ENCODE results near the gene PTPRN2. TPM values are rescaled to one million over a fixed set of nuclear protein-coding genes. Genes with fewer than 3 reads are reported as not detected.

PTPRN2 gene
- total and polyA plus RNA-seq, 9 of the 15 experiments (the other 6 are each of a cell fraction or from before 2014, with no cell fraction given): not detected

GRCh38 chr7:158240801-158241200 lies 346.8 kb downstream of the PTPRN2 start:
- Histone ChIP-seq H3K4me3 (no peak overlapping the region), H4K20me1 (replicated peaks; ENCODE audit: control insufficient read depth, insufficient read depth, low read length) (0 out of 2 replicates have a peak, but pooled peaks cover 4% of the 10 kb centered on the region), H2AFZ (ENCODE audit: low read depth, low read length) (no peak overlapping the region), H3K36me3 (ENCODE audit: control insufficient read depth, insufficient read depth, low read length) (no peaks in the 10 kb centered on the region), H3K9me3 (replicated peaks; ENCODE audit: control insufficient read depth, insufficient read depth, low read depth, low read length) (no peaks in the 10 kb centered on the region), H3K4me1 (replicated peaks in 1 of 2; ENCODE audit: control insufficient read depth in 2 of 2, insufficient read depth in 2 of 2, low read length in 2 of 2) (peaks cover 0 to 18% of the 10 kb centered on the region in 2 experiments; a peak in 1 of 5 replicates), H3K9me1 (ENCODE audit: control insufficient read depth, insufficient read depth, low read length) (no peaks in the 10 kb centered on the region), H3K27me3 (ENCODE audit: control insufficient read depth in 2 of 2, insufficient read depth in 2 of 2, low read length in 2 of 2) (peaks cover 18 to 33% of the 10 kb centered on the region in 2 experiments; a peak in 3 of 5 replicates), H3K4me2 (ENCODE audit: insufficient read depth, low read length) (no peak overlapping the region), H3K27ac (ENCODE audit: extremely low read depth, low read depth, low read length) (no peak overlapping the region), H3K9ac (ENCODE audit: insufficient read depth in 1 of 2, low read depth in 2 of 2, low read length in 2 of 2) (no peak overlapping the region), H3K79me2 (ENCODE audit: control insufficient read depth, insufficient read depth, low read length) (no peaks in the 10 kb centered on the region)
- in situ Hi-C loops (cut with MboI) (no loop called here), intact Hi-C loops (cut with micrococcal nuclease) (no loop called here)
- CTCF ChIA-PET (ENCODE audit: low intra/inter-chr PET ratio): no interaction called here
- no TSS peak for BruUV-seq (replicated peaks)
- WGBS (ENCODE audit: insufficient coverage, low coverage, missing lambda C conversion rate): 0% methylated on average over 3 of the region's 3 CpGs
- ATAC-seq (no peak), DNase-seq (ENCODE audit: extremely low read depth in 1 of 4, low spot score in 3 of 4) (peak in 3 of 4 experiments; percentile 4 to 8 (median 5)), FAIRE-seq (no peak)
- TF ChIP-seq ZBTB7A (IDR thresholded peaks at IDR 0.05; ENCODE audit: borderline replicate concordance, control insufficient read depth, low read depth, low read length) (no peak), ZNF232 (CRISPR knock-in tag; IDR thresholded peaks at IDR 0.05) (no peak), KDM5B (IDR thresholded peaks at IDR 0.05; ENCODE audit: insufficient replicate concordance, low read depth, low read length) (no peak)
- TF ChIP-seq, protein P1, sequence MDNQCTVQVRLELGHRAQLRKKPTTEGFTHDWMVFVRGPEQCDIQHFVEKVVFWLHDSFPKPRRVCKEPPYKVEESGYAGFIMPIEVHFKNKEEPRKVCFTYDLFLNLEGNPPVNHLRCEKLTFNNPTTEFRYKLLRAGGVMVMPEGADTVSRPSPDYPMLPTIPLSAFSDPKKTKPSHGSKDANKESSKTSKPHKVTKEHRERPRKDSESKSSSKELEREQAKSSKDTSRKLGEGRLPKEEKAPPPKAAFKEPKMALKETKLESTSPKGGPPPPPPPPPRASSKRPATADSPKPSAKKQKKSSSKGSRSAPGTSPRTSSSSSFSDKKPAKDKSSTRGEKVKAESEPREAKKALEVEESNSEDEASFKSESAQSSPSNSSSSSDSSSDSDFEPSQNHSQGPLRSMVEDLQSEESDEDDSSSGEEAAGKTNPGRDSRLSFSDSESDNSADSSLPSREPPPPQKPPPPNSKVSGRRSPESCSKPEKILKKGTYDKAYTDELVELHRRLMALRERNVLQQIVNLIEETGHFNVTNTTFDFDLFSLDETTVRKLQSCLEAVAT (IDR thresholded peaks at IDR 0.05): no peak
- POLR2A ChIA-PET: no interaction called here
